Transverse colon (tissue), 4 donors: ENCODE measurements around the gene TEX29. TPM values are rescaled to one million over a fixed set of nuclear protein-coding genes. Genes with fewer than 3 reads are reported as not detected.

Experiments
- DNase-seq: peaks from one replicate; pipeline ENCODE4 v3.0.0-alpha.2; 2019
- H3K27ac ChIP-seq, 4 donors: fragments of 200-600 bp; sonication (generic); 2 replicates each; pipeline ENCODE4 v1.5.1; 2016 to 2018; ENCODE audit warnings: inconsistent platforms in 4 of 4
- H3K27me3 ChIP-seq: fragments of 200-600 bp; sonication (generic); 2 replicates; pipeline ENCODE4 v1.5.1; 2017; ENCODE audit warnings: inconsistent platforms
- H3K36me3 ChIP-seq, 4 donors: fragments of 200-600 bp; sonication (generic); 2 replicates each; pipeline ENCODE4 v1.5.1; 2017 to 2019; ENCODE audit warnings: inconsistent platforms in 4 of 4
- H3K4me1 ChIP-seq, 4 donors: fragments of 200-600 bp; sonication (generic); 2 replicates each; pipeline ENCODE4 v1.5.1; 2017 to 2020; ENCODE audit warnings: inconsistent platforms in 4 of 4
- H3K4me3 ChIP-seq, 4 donors: fragments of 200-600 bp; sonication (generic); 1 replicate in 1 of 4; 2 replicates in 3 of 4; pipeline versions ENCODE4 v1.5.1 to v1.6.1; 2017 to 2019; ENCODE audit warnings: inconsistent platforms in 4 of 4
- H3K9me3 ChIP-seq, 2 donors: fragments of 200-600 bp; sonication (generic); 2 replicates each; pipeline ENCODE4 v1.5.1; 2017 to 2019; ENCODE audit warnings: inconsistent platforms in 2 of 2
- EP300 ChIP-seq: sonication (generic); formaldehyde crosslinking; IDR thresholded peaks from one replicate; pipeline ENCODE4 v1.6.1; 2017; ENCODE audit warnings: antibody characterized with exemption, low read depth
- POLR2A ChIP-seq: fragments of 450-650 bp; IDR thresholded peaks from one replicate; pipeline ENCODE4 v1.6.1; 2016; ENCODE audit warnings: antibody characterized with exemption, mild to moderate bottlenecking, moderate library complexity
- POLR2AphosphoS5 ChIP-seq, 3 donors: sonication (generic); formaldehyde crosslinking; IDR thresholded peaks; one replicate each; pipeline ENCODE4 v1.6.1; 2016; ENCODE audit warnings: antibody characterized with exemption in 3 of 3
- WGBS, 2 donors: methylation state at CpG; one replicate each; pipeline ENCODE4 v1.1.5; 2018; ENCODE audit warnings: low coverage in 1 of 2; 5-methylcytosine and 5-hydroxymethylcytosine counted together
- in situ Hi-C, 4 donors: fragments of 200-750 bp; cut with MboI; loops; one replicate each; pipeline versions ENCODE4 v1.15.0 to v1.15.1; 2017; ENCODE audit warnings: low sequenced_read_pairs in 3 of 4, low pct_ligation_motif_present in 1 of 4, low pct_unique_long_range_greater_than_20kb in 1 of 4
- intact Hi-C: fragments of 100-400 bp; cut with DNase I; formaldehyde crosslinking; loops from one replicate; pipeline ENCODE4 v1.15.1; 2023; ENCODE audit warnings: low total_unique reads
- total RNA-seq, 4 donors: library from RNA; depleted of rRNA; stranded (reverse); fragments of >200 nt; gene quantifications; one replicate each; pipeline ENCODE4 v1.1.0, GENCODE V29; 2016
- TF ChIP-seq, protein P1 (sequence below), 5 experiments: fragments of 200-600 bp in 3 of 5; fragments of 450-650 bp in 2 of 5; sonication (generic) in 3 of 5; IDR thresholded peaks; 1 replicate in 2 of 5; 2 replicates in 3 of 5; pipeline ENCODE4 v1.5.1; 2016 to 2017; ENCODE audit warnings: antibody characterized with exemption in 5 of 5, inconsistent platforms in 3 of 5, mild to moderate bottlenecking in 2 of 5, moderate library complexity in 1 of 5

TEX29 gene
- total RNA-seq, 4 donors from 2014 or later, result not detected

- in situ Hi-C loops (no loop called here), intact Hi-C loops (no loop called here)
- DNase-seq, result no peak
- no peaks in the 10 kb centered on the region for H3K9me3 ChIP-seq
- H3K27ac ChIP-seq, result no peak overlapping the region
- TF ChIP-seq, protein P1, sequence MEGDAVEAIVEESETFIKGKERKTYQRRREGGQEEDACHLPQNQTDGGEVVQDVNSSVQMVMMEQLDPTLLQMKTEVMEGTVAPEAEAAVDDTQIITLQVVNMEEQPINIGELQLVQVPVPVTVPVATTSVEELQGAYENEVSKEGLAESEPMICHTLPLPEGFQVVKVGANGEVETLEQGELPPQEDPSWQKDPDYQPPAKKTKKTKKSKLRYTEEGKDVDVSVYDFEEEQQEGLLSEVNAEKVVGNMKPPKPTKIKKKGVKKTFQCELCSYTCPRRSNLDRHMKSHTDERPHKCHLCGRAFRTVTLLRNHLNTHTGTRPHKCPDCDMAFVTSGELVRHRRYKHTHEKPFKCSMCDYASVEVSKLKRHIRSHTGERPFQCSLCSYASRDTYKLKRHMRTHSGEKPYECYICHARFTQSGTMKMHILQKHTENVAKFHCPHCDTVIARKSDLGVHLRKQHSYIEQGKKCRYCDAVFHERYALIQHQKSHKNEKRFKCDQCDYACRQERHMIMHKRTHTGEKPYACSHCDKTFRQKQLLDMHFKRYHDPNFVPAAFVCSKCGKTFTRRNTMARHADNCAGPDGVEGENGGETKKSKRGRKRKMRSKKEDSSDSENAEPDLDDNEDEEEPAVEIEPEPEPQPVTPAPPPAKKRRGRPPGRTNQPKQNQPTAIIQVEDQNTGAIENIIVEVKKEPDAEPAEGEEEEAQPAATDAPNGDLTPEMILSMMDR (IDR thresholded peaks at IDR 0.05), result no peak
- TF ChIP-seq POLR2A (no peak), EP300 (no peak), POLR2AphosphoS5 (IDR thresholded peaks at IDR 0.05) (no peak)
- H3K4me3 ChIP-seq, result no peak overlapping the region
- H3K27me3 ChIP-seq, result no peaks in the 10 kb centered on the region
- peaks cover 0 to 48% (median 16%) of the 10 kb centered on the region in 4 donors for H3K36me3 ChIP-seq
- WGBS, 2 donors, result 92 to 97% methylated on average over 5 to 14 of the region's 14 CpGs
- H3K4me1 ChIP-seq, result no peaks in the 10 kb centered on the region
Observed at GRCh38 chr13:111291908-111292307, 28.5 kb upstream of the TEX29 start.

DNA sequence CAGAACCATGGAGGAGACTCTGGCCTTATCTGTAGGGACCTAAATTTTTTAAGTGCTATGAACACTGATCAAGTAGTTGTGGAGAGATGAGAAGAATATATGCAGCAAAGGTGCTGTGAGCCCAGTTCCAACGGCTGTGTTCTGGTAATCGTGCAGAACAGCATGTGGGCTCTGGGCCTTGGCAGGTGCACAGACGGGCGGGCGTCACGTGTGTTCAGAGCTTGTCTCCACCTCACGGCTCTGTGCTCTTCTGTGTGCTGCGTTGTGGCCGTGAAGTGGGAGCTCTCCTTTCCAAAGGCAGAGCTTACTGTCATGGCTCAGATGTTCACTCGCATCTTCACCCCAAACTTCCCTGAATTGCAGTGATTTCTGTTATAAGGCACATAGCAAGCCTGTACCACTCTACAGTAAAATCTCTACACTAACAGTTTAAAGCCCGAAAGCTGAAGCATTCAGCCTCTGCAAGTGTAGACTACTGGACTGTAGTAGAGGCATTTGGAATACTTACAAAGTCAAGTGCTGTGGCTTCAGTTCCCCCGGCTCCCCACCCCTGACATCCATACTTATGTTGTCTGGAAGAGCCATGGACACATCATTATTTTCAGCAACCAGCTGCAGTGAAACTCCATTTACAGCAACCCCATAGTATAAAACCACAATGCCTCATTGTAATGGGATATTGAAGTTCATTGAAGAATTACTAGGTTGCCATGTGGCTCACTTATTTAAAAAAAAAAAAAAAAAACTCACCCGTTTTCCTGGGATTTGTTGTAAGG is 27.5 kb upstream of the TEX29 start:
- Histone ChIP-seq H3K27ac (no peak overlapping the region), H3K27me3 (no peaks in the 10 kb centered on the region), H3K4me1 (no peaks in the 10 kb centered on the region), H3K36me3 (peaks cover 0 to 38% (median 11%) of the 10 kb centered on the region in 4 donors), H3K4me3 (no peak overlapping the region), H3K9me3 (no peaks in the 10 kb centered on the region)
- in situ Hi-C loops, result no loop called here
- intact Hi-C loops, result no loop called here
- WGBS, 2 donors, result 87 to 91% methylated on average over 10 to 13 of the region's 13 CpGs
- no peak for DNase-seq
- TF ChIP-seq POLR2AphosphoS5 (IDR thresholded peaks at IDR 0.05), result no peak
- TF ChIP-seq, protein P1 (IDR thresholded peaks at IDR 0.05), result no peak
- TF ChIP-seq EP300, result no peak
- no peak for TF ChIP-seq POLR2A

DNA sequence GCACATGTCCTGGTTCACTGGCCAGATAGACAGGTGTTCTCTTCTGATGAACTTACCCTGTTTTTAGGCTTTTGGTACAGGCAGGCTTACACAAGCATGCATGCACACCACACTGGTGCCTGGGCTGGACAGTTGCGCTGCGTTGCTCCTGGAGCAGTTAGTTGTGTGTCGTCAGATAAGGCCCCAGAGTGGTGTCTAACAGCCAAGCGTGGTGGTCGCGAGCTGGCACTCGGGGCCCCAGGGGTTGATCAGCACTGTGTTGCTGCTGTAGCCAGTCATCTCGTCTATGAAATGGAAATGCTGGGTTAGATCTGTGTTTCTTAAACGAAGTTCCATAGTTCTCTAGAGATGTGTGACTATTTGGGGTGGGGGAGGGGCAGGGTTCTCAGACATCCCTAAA is 24.6 kb upstream of the TEX29 start:
- TF ChIP-seq POLR2AphosphoS5 (IDR thresholded peaks at IDR 0.05), result no peak
- no peak for TF ChIP-seq EP300
- TF ChIP-seq, protein P1 (IDR thresholded peaks at IDR 0.05), result no peak
- H3K4me1 ChIP-seq, result no peaks in the 10 kb centered on the region
- no peaks in the 10 kb centered on the region for H3K9me3 ChIP-seq
- intact Hi-C loops (no loop called here), in situ Hi-C loops (no loop called here)
- no peak overlapping the region for H3K4me3 ChIP-seq
- H3K36me3 ChIP-seq, result peaks cover 0 to 24% (median 6%) of the 10 kb centered on the region in 4 donors
- H3K27ac ChIP-seq, result no peak overlapping the region
- 98 to 100% methylated on average over 1 to 9 of the region's 9 CpGs for WGBS, 2 donors
- no peaks in the 10 kb centered on the region for H3K27me3 ChIP-seq
- DNase-seq, result no peak

DNA sequence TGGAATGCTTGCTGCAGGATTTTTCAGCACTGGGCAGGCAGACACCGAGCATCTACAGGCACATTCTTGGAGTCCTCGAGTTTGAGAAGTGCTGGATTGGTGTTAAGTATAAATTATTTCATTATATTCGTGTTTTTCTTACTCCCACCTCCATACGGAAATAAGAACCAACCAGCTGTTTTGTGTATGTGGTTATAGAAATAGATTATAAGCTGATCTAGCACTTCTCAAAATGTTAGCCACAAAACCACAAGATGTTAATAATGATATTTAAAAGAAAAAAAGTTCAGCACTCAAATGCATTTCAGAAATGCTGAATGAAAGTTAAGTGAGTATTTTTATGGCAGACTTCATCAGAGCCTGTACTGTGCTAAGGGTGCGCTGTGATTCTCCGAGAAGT is 24.0 kb upstream of the TEX29 start:
- no peaks in the 10 kb centered on the region for H3K27me3 ChIP-seq
- WGBS, 2 donors, result 55 to 71% methylated on average over 5 to 6 of the region's 6 CpGs
- H3K36me3 ChIP-seq, result peaks cover 0 to 30% (median 6%) of the 10 kb centered on the region in 4 donors
- no peak overlapping the region for H3K4me3 ChIP-seq
- TF ChIP-seq POLR2A (no peak), EP300 (no peak), POLR2AphosphoS5 (IDR thresholded peaks at IDR 0.05) (no peak)
- TF ChIP-seq, protein P1 (IDR thresholded peaks at IDR 0.05), result no peak
- no peaks in the 10 kb centered on the region for H3K9me3 ChIP-seq
- no peak overlapping the region for H3K27ac ChIP-seq
- intact Hi-C loops (no loop called here), in situ Hi-C loops (no loop called here)
- no peaks in the 10 kb centered on the region for H3K4me1 ChIP-seq
- no peak for DNase-seq
